BLaER1 treated with 17β-estradiol and CSF1 and Interleukin-3, amounts not matched to agents 10 nM and 100 nM (cell line): ENCODE data around the gene CINP.

Experiments used
- H3K27ac ChIP-seq, 11 experiments: shearing (Covaris generic); formaldehyde crosslinking; 2 replicates each; pipeline ENCODE4 v1.8.1; 2022
- H3K27me3 ChIP-seq, 11 experiments: shearing (Covaris generic); formaldehyde crosslinking; 2 replicates each; pipeline ENCODE4 v1.8.1; 2022
- H3K36me3 ChIP-seq, 11 experiments: shearing (Covaris generic); formaldehyde crosslinking; 2 replicates each; pipeline ENCODE4 v1.8.1; 2022
- H3K4me1 ChIP-seq, 10 experiments: shearing (Covaris generic); formaldehyde crosslinking; 2 replicates each; pipeline ENCODE4 v1.8.1; 2022
- H3K4me2 ChIP-seq, 11 experiments: shearing (Covaris generic); formaldehyde crosslinking; 2 replicates each; pipeline ENCODE4 v1.8.1; 2022
- H3K4me3 ChIP-seq, 10 experiments: shearing (Covaris generic); formaldehyde crosslinking; 2 replicates each; pipeline ENCODE4 v1.8.1; 2022
- H3K9ac ChIP-seq, 11 experiments: shearing (Covaris generic); formaldehyde crosslinking; 2 replicates each; pipeline ENCODE4 v1.8.1; 2022
- H3K9me3 ChIP-seq, 11 experiments: shearing (Covaris generic); formaldehyde crosslinking; replicated peaks in 1 of 11; 2 replicates each; pipeline ENCODE4 v1.8.1; 2022
- H4K20me1 ChIP-seq, 11 experiments: shearing (Covaris generic); formaldehyde crosslinking; 2 replicates each; pipeline ENCODE4 v1.8.1; 2022
- Cebpa-rat ChIP-seq, 11 experiments: shearing (Covaris generic); IDR thresholded peaks; 2 replicates each; pipeline ENCODE4 v1.8.1; 2022

The CINP gene

DNA sequence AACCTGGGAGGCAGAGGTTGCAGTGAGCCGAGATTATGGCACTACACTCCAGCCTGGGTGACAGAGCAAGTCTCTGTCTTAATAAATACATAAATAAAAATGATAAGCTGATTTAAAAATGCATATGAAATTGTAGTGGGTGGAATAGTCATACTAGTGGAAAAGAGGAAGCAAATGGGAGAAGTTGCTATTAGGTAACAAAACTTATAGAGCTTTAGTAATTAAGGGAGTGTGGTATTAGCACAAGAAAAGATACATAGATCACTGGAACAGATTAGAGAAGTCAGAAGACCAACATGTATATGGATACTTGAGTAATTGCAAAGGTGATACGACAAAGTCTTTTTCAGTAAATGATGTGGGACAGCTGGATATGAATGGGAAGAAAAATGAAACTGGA is 26.6 kb upstream of the CINP start:
- Histone ChIP-seq H4K20me1 (no peaks in the 10 kb centered on the region), H3K36me3 (peaks cover 0 to 25% (median 5%) of the 10 kb centered on the region in 11 experiments; a peak in 8 of 22 replicates), H3K4me2 (peak overlapping the region in 2 of 11 experiments; percentile 12 to 44; a peak in 3 of 22 replicates), H3K27me3 (no peaks in the 10 kb centered on the region), H3K9me3 (0 out of 22 replicates have a peak, but pooled peaks cover 0 to 4% (median 0%) of the 10 kb centered on the region in 11 experiments), H3K9ac (no peak overlapping the region), H3K27ac (no peak overlapping the region), H3K4me3 (no peak overlapping the region), H3K4me1 (peaks cover 0 to 22% (median 0%) of the 10 kb centered on the region in 10 experiments; a peak in 3 of 20 replicates)
- TF ChIP-seq Cebpa-rat (IDR thresholded peaks at IDR 0.05) = no peak

GRCh38 chr14:102387086-102387485 is 24.4 kb upstream of the CINP start:
- 0 out of 22 replicates have a peak, but pooled peaks cover 0 to 2% (median 0%) of the 10 kb centered on the region in 11 experiments for H3K9me3 ChIP-seq
- no peak for TF ChIP-seq Cebpa-rat (IDR thresholded peaks at IDR 0.05)
- H3K27me3 ChIP-seq = no peaks in the 10 kb centered on the region
- H3K27ac ChIP-seq = no peak overlapping the region
- no peak overlapping the region for H3K4me3 ChIP-seq
- no peak overlapping the region for H3K4me2 ChIP-seq
- no peaks in the 10 kb centered on the region for H4K20me1 ChIP-seq
- H3K9ac ChIP-seq = no peak overlapping the region
- peaks cover 0 to 22% (median 0%) of the 10 kb centered on the region in 10 experiments; a peak in 3 of 20 replicates for H3K4me1 ChIP-seq
- peaks cover 0 to 12% (median 4%) of the 10 kb centered on the region in 11 experiments; a peak in 7 of 22 replicates for H3K36me3 ChIP-seq

DNA sequence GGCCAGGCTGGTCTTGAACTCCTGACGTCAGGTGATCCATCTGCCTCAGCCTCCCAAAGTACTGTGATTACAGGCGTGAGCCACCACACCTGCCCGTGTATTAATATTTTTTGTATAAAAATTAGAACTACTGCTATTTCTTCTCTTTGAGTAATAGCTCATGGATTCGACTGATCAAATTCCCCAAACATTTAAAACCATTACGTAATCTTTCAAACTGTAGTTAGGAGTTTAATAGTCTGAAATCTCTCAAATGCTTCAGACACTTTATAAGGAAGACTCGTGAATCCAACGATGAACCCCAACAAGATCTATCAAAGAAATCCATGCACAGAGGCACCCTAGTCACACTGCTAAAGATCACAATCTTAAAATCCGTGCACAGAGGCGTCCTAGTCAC is 16.1 kb upstream of the CINP start:
- H3K4me1 ChIP-seq = no peaks in the 10 kb centered on the region
- no peak overlapping the region for H3K4me2 ChIP-seq
- H3K27me3 ChIP-seq = no peaks in the 10 kb centered on the region
- H3K9me3 ChIP-seq = no peaks in the 10 kb centered on the region
- H3K4me3 ChIP-seq = no peak overlapping the region
- H3K36me3 ChIP-seq = peaks cover 6 to 54% (median 21%) of the 10 kb centered on the region in 11 experiments; a peak in 14 of 22 replicates
- no peak overlapping the region for H3K9ac ChIP-seq
- TF ChIP-seq Cebpa-rat (IDR thresholded peaks at IDR 0.05) = peak in 2 of 11 experiments; percentile 16 to 57; a peak in 3 of 22 replicates
- no peak overlapping the region for H3K27ac ChIP-seq
- peaks cover 0 to 8% (median 0%) of the 10 kb centered on the region in 11 experiments; a peak in 1 of 22 replicates for H4K20me1 ChIP-seq

DNA sequence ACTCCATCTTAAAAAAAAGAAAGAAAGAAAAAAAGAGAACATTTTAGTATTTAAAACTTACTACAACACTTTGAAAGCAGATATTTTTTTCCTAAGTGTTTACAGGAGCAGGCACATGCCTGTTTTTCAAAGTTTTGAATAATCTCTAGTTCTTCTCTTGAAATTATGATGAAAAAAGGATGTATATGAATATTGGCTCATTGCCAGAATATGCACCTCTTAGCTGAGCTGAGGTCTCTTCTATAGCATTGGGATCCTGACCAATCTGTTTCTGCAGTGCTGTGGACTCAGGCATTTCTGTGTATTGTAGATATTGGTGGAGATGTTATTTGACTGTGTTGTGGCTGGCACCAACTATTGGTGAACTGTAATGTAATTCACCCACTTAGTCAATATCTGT is 15.0 kb upstream of the CINP start:
- Histone ChIP-seq H3K4me2 (no peak overlapping the region), H3K9me3 (no peaks in the 10 kb centered on the region), H3K9ac (no peak overlapping the region), H3K27ac (no peak overlapping the region), H3K36me3 (peaks cover 6 to 54% (median 21%) of the 10 kb centered on the region in 11 experiments; a peak in 14 of 22 replicates), H4K20me1 (peaks cover 0 to 8% (median 0%) of the 10 kb centered on the region in 11 experiments; a peak in 1 of 22 replicates), H3K27me3 (no peaks in the 10 kb centered on the region), H3K4me1 (no peaks in the 10 kb centered on the region), H3K4me3 (no peak overlapping the region)
- TF ChIP-seq Cebpa-rat (IDR thresholded peaks at IDR 0.05) = no peak

GRCh38 chr14:102375119-102375518 is 12.4 kb upstream of the CINP start:
- Histone ChIP-seq H3K9ac (no peak overlapping the region), H3K27ac (no peak overlapping the region), H4K20me1 (peaks cover 0 to 23% (median 11%) of the 10 kb centered on the region in 11 experiments; a peak in 13 of 22 replicates), H3K4me1 (peaks cover 0 to 8% (median 0%) of the 10 kb centered on the region in 10 experiments; a peak in 6 of 20 replicates), H3K4me2 (no peak overlapping the region), H3K36me3 (peaks cover 6 to 44% (median 19%) of the 10 kb centered on the region in 11 experiments; a peak in 14 of 22 replicates), H3K9me3 (no peaks in the 10 kb centered on the region), H3K4me3 (no peak overlapping the region), H3K27me3 (no peaks in the 10 kb centered on the region)
- TF ChIP-seq Cebpa-rat (IDR thresholded peaks at IDR 0.05) = no peak

- Histone ChIP-seq H3K4me2 (no peak overlapping the region), H3K4me3 (no peak overlapping the region), H3K9me3 (no peaks in the 10 kb centered on the region), H3K27me3 (peaks cover 0 to under 1% (median 0%) of the 10 kb centered on the region in 11 experiments; a peak in 1 of 22 replicates), H4K20me1 (peaks cover under 1 to 31% (median 13%) of the 10 kb centered on the region in 11 experiments; a peak in 14 of 22 replicates), H3K9ac (no peak overlapping the region), H3K27ac (no peak overlapping the region), H3K4me1 (peaks cover 0 to 11% (median 0%) of the 10 kb centered on the region in 10 experiments; a peak in 6 of 20 replicates), H3K36me3 (peaks cover 6 to 36% (median 18%) of the 10 kb centered on the region in 11 experiments; a peak in 14 of 22 replicates)
- TF ChIP-seq Cebpa-rat (IDR thresholded peaks at IDR 0.05) = no peak
Measured at GRCh38 chr14:102374264-102374663, 11.6 kb upstream of the CINP start.

DNA sequence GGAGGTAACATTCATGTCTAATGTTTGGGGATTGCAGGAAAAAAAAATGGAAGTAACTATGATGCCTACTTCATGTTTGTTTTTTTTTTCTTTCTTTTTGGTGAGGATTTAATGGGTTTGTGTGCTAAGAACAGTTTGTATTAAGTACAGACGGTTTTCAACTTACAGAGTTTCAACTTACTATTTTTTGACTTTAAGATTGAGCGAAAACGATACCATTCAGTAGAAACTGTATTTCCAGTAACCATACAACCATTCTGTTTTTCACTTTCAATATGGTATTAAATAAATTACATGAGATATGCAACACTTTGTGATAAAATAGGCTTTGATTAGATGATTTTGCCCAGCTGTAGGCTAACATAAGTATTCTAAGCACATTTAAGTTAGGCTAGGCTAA is 10.4 kb upstream of the CINP start:
- Histone ChIP-seq H3K36me3 (peaks cover 0 to 25% (median 11%) of the 10 kb centered on the region in 11 experiments; a peak in 11 of 22 replicates), H4K20me1 (peaks cover 8 to 40% (median 19%) of the 10 kb centered on the region in 11 experiments; a peak in 15 of 22 replicates), H3K4me2 (no peak overlapping the region), H3K27ac (no peak overlapping the region), H3K9ac (no peak overlapping the region), H3K9me3 (no peaks in the 10 kb centered on the region), H3K4me3 (no peak overlapping the region), H3K4me1 (peaks cover under 1 to 13% (median 5%) of the 10 kb centered on the region in 10 experiments; a peak in 19 of 20 replicates), H3K27me3 (peaks cover 0 to 9% (median 0%) of the 10 kb centered on the region in 11 experiments; a peak in 4 of 22 replicates)
- no peak for TF ChIP-seq Cebpa-rat (IDR thresholded peaks at IDR 0.05)

GRCh38 chr14:102371361-102371760 is 8.7 kb upstream of the CINP start:
- Histone ChIP-seq H3K4me1 (peaks cover 11 to 22% (median 15%) of the 10 kb centered on the region in 10 experiments), H4K20me1 (peaks cover 8 to 41% (median 27%) of the 10 kb centered on the region in 11 experiments; a peak in 15 of 22 replicates), H3K27ac (no peak overlapping the region), H3K27me3 (peaks cover 0 to 9% (median 0%) of the 10 kb centered on the region in 11 experiments; a peak in 4 of 22 replicates), H3K4me3 (no peak overlapping the region), H3K9me3 (no peaks in the 10 kb centered on the region), H3K36me3 (peaks cover 0 to 8% (median 0%) of the 10 kb centered on the region in 11 experiments; a peak in 2 of 22 replicates), H3K4me2 (no peak overlapping the region), H3K9ac (no peak overlapping the region)
- TF ChIP-seq Cebpa-rat (IDR thresholded peaks at IDR 0.05) = no peak

- Histone ChIP-seq H3K27me3 (peaks cover 0 to 10% (median 0%) of the 10 kb centered on the region in 11 experiments; a peak in 4 of 22 replicates), H3K9ac (no peak overlapping the region), H4K20me1 (peaks cover 8 to 43% (median 27%) of the 10 kb centered on the region in 11 experiments; a peak in 15 of 22 replicates), H3K36me3 (0 out of 22 replicates have a peak, but pooled peaks cover 0 to 4% (median 0%) of the 10 kb centered on the region in 11 experiments), H3K27ac (no peak overlapping the region), H3K4me3 (no peak overlapping the region), H3K4me1 (peaks cover 11 to 22% (median 15%) of the 10 kb centered on the region in 10 experiments), H3K9me3 (no peaks in the 10 kb centered on the region), H3K4me2 (peak overlapping the region in 5 of 11 experiments; percentile 23 to 48 (median 38); a peak in 7 of 22 replicates)
- no peak for TF ChIP-seq Cebpa-rat (IDR thresholded peaks at IDR 0.05)
Measured at GRCh38 chr14:102370305-102370809, 7.7 kb upstream of the CINP start.
